HG03097 (cell line): ENCODE measurements around the gene CD180.

ENCODE experiments used
- ATAC-seq: cut with Tn5 transposase; IDR thresholded peaks from one replicate; pipeline ENCODE4 v1.9.1; 2021; ENCODE audit not compliant: unreplicated experiment, low FRiP score

CD180 gene

DNA sequence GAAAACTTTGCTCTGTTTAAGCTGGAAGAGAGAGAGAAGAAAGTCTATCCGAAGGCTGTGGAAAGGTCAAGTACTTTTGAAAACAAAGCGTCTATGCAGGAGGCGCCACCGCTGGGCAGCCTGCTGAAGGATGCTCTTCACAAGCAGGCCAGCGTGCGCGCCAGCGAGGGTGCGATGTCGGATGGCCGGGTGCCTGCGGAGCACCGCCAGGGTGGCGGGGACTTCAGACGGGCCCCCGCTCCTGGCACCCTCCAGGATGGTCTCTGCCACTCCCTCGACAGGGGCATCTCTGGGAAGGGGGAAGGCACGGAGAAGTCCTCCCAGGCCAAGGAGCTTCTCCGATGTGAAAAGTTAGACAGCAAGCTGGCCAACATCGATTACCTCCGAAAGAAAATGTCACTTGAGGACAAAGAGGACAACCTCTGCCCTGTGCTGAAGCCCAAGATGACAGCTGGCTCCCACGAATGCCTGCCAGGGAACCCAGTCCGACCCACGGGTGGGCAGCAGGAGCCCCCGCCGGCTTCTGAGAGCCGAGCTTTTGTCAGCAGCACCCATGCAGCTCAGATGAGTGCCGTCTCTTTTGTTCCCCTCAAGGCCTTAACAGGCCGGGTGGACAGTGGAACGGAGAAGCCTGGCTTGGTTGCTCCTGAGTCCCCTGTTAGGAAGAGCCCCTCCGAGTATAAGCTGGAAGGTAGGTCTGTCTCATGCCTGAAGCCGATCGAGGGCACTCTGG, 32.6 kb downstream of the CD180 start:
- no peak for ATAC-seq

DNA sequence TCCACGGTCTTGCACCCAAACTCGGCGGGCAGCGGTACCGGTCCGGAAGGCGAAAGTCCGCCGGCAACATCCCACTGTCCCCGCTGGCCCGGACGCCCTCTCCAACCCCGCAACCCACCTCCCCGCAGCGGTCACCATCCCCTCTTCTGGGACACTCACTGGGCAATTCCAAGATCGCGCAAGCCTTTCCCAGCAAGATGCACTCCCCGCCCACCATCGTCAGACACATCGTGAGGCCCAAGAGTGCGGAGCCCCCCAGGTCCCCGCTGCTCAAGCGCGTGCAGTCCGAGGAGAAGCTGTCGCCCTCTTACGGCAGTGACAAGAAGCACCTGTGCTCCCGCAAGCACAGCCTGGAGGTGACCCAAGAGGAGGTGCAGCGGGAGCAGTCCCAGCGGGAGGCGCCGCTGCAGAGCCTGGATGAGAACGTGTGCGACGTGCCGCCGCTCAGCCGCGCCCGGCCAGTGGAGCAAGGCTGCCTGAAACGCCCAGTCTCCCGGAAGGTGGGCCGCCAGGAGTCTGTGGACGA, 33.3 kb downstream of the CD180 start:
- ATAC-seq = no peak

- ATAC-seq = no peak
These were observed 34.8 kb downstream of the CD180 start for GRCh38 chr5:67161767-67162166.

GRCh38 chr5:67160985-67161384, 35.6 kb downstream of the CD180 start:
- no peak for ATAC-seq

DNA sequence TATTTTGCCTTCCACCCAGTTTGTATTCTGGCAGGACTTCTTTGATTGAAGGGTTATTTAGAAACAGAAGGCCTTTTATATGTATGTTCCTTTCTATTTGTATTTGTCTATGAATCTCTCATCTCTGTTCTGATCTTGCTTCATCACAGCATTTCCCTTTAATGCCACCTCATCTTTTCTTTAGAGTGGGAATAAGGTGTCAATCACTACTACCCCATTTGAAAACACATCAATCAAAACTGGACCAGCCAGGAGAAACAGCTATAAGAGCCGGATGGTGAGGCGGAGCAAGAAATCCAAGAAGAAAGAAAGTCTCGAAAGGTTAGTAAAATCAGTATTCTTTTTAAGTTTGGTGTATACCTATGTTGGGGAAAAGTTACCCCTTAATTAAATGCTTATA, 36.3 kb downstream of the CD180 start:
- no peak for ATAC-seq

DNA sequence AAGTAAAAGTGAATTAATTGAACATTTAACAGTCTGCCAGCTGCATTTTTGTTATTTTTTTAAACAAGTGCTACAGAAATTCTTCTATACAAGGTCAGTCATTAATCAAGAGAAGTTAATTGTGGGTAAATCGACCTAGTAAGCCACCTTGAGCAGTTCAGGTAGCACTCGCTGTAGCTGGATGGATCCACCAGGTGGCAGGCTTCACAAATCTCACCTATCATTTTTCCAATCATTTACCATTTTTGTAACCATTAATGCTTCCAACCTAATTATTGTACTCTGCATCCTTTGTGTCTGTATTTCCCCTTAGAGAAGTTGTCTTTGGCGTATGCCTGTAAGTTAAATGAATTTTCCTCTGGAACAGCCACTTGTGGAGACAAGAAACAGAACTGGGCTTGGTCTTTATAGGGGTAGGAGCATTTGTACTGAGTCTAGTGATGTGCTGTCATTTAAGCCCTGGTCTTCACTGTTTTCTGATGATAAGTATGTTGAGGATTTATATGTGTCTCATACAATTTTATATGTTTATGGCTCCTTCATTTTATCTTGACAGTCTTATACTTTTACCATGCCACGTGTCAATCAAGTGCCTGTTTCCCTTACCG, 39.5 kb downstream of the CD180 start:
- ATAC-seq = no peak

DNA sequence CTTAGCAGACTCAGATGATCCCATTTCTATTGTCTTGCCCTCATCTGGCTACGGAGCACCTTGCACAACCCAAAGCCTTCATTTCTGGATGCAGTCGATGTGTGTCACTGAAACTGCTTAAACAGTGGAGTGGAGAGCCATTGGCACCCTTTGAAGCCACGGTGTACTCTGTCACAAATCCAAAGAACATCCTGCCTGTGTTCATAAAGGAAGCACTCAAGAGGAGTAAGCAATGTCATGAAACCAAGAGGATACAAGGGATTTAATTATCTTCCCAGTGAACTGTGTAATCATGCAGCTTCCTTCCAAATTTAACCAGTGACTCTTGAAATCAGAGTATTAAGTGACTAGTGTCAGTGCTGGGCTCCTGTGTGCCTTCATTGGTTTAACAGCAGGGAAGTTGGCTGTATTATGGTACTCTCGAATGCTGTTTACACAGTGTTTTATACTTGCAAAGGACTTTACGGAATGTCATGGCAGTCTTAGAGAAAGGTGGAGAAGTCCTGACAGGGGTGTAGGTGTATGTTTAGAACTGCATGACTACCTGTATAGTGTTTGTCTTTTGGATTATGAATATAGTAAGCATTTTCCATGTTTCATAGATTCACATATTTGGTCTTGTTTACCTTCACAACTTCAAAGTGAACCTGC, 41.9 kb downstream of the CD180 start:
- ATAC-seq = no peak

GRCh38 chr5:67153292-67153691, 43.3 kb downstream of the CD180 start:
- no peak for ATAC-seq

DNA sequence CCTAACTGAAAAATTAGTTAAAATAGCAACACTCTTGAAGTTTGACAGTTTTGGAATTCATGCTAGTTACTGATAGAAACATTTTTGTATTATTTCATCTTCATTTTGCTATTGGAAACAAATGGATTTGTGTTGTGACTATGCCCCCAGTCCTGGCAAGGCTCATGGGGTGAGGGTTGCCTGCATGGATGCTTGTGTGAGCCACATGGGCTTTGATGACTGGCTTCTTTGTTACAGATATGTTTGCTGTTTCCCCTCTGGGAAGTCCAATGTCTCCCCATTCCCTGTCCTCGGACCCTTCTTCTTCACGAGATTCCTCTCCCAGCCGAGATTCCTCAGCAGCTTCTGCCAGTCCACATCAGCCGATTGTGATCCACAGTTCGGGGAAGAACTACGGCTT, 44.2 kb downstream of the CD180 start:
- ATAC-seq = no peak

DNA sequence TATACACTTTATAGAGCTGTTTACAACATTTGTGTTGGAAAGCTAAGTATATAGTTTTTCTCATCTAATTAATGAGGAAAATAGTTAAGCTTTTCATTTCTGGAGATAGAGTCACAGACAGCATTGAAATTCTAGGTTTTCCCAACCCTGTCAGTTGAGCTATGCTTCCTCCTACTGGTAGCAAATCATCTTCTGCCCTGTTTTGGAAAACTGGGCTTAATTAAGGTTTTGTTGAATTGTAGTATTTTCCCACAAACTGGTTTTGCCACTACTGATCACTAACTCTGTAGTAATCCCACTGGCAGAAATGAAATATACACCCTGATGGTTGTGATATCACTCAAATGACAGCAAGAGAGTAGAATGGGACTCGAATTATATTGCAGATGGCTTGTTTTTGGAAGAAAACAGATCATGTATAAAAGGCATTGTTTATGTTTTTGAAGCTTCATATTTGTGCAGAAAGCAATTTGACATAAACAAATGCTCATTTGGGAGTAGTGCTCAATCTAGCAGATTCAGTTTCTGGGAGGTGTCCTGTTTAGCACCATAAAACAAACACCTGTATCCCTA, 46.6 kb downstream of the CD180 start:
- no peak for ATAC-seq

DNA sequence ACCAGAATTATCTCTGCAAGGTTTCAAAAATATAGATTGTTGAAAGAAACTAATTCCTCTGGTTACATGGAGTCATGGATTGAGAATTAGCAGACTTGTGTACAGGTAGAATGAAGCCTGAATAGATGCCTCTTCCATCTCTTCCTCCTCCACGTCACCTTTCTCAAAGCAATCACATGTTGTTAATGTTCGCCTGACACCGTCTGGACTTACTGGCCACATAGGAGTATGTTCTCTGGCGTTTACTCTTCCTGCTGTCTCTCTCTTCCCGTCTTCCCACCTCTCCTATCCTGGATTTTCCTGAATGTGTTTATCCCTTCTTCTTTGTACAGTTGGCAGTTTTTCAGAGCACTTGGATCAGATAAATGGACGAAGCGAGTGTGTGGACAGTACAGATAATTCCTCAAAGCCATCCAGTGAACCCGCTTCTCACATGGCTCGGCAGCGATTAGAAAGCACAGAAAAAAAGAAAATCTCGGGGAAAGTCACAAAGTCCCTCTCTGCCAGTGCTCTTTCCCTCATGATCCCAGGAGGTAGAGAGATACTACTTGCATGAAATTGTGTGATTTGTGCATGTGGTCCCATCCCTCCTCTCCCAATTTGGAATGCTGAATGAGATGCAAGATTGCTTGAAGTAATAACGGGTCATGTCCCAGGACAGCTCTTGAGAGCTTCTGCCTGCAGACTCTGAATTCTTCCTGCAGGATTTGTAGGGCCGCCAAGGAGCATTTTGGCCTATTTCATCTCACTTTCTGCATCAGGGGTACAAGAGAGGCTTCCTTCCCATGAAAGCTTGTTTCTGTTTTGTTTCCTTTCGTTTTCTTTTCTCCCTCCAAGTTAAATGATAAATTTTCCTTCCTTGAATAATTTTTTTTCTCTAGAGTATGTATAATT, 47.3 kb downstream of the CD180 start:
- no peak for ATAC-seq

GRCh38 chr5:67147760-67148159, 48.8 kb downstream of the CD180 start:
- no peak for ATAC-seq

DNA sequence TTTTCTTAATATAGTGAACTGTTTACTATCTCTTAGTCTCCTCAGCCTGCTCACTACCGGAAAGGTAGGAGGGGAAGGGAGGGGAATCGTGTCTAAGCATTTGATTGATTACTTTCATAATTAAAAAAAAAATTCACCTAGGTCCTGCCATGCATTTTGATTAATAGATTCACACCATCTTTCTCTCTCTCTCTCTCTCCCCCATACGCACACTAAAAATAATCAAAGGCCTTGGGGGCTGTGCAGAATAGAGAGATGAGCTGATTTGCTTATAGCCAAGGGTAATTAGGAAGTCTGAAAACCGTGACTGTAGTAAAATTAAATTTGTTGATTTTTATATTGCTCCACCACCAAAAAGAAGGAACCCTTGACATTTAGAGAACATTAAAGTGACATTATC, 49.6 kb downstream of the CD180 start:
- ATAC-seq = no peak

DNA sequence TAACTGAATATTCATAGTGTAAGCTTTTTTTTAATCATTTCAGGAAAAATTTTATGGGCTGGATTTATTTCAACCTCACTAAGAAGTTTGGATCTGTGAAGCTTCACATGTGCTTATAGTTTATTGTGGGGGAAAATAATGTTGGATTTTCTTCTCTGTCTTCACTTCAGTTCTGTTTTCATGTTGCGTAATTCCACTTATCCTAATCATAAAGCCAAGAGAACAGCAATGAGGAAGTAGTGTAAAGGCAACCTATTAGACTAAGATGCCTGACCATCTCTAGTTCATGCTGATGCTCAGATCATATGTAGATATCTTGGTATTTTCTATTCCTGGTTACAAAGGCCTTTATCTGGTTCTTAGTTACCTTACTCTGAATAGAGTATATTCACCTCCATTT, 50.0 kb downstream of the CD180 start:
- no peak for ATAC-seq

DNA sequence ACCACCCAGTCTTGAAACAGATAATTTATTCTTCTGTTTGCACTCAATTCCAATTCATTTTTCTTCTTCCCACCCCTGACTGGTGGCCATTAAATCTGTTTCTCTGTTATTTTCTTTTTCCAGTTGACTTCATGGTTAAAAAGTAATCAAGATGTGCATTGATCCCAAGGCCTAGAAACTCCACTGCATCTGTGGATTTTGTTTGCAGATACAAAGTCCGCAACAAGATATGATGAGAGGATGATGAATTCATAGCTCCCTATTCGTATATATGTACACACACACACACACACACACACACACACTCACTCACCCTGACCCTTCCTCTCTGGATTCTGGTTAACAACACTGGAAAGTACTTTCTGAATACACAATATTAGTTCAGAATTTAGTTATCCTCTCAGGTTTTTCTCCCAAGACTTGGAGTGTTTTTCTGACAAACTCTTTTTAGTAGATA, 52.4 kb downstream of the CD180 start:
- no peak for ATAC-seq

DNA sequence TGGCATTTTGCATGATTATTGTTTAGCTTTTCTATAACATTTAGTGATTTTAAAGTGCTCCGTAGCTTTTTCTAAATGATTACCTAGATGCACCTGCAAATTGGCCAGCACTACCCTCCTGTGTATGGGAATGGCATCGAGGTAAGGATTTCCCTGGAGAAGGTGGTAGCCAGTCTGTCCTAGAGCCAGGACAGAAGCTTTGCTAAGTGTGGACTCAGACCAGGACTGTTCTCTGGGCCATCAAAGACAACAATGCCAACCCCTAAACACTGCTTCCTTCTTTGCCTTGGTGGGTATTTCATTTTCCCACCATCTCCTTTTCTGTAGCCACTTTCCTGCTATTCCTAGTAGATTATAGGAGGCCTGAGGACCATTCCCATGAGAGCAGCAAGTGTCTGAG, 53.0 kb downstream of the CD180 start:
- no peak for ATAC-seq

- no peak for ATAC-seq
These were observed 53.8 kb downstream of the CD180 start for GRCh38 chr5:67142816-67143215.

DNA sequence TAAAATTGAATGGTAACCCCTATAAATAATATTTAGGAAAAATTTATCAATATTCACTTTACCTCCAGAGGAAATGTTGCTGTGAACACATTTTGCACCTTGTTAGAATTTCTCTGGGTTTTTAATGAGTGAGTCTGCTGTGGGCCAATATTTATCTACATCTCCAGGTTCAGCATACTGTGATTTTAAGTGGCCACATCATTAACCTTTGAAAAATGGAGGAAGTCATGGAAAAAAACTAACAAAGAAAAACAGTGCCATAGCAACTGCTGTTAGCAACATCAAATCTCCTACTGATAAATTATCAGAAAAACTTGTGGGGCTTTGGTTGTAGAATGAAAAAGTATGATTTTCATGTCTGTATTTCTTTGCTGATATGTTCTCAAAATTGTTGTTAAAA, 55.0 kb downstream of the CD180 start:
- ATAC-seq = no peak

DNA sequence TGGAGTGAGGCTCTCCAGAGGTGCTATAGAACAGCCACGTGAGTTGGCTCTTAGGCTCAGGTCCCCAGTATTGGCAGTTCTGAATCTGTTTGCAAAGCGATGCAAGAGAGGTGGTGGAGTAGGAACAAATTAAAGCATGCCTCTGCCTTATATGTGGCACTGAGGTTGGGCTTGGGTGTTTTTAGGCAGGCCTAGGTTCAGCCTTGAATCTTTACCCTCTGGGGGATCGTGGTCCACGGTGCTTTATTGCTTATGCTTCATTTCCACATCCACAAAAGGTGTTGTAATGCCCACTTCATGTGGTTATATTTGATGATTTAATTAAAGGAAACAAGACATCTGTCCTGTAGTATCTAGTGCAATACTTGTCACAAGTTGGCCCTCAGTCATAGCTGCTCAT, 56.2 kb downstream of the CD180 start:
- no peak for ATAC-seq

DNA sequence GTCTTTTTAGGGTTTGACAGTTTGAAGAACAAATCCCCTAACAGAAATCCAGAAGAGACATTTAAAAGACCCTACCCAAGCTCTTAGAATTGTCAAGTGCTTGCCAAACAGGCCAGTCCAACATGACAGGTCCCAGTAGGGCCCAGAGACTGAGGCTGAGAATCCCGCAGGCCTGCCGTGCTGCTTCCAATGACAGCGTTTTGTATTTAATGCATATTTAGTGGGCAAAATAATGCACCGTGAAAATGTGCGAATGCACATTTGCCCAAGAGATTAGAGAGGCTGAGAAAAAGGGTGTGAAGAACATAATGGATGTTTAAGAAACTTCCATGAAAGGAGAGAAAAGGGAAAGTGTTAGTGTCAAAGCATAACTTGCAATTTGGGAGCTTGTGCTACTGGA, 57.6 kb downstream of the CD180 start:
- ATAC-seq = no peak
